Measurements from ENCODE around the gene HOXA10. TPM values are rescaled to one million over a fixed set of nuclear protein-coding genes. Genes with fewer than 3 reads are reported as not detected.
A peak's percentile ranks its signal among the peaks of the same experiment; 100 is the strongest.

The HOXA10 gene
- total RNA-seq, 1 donor from 2014 or later: 0.12 TPM

DNA sequence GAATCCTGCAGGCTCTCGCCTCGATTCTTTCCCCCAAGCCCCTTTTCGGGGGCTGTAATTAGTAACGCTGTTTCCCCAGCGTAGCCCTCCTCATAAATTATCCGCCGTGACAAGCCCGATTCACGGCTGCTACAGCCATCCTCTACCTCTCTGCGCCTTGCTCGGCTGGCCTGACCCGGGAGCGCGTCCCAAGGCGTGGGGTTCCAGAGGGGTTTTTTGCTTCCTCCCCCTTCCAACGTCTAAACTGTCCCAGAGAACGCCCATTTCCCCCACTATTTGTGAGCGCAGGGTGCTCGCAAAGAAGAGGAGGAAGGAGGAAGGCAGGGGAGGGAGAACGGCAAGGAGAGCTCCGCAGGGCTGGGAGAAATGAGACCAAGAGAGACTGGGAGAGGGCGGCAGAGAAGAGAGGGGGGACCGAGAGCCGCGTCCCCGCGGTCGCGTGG, 31.5 kb downstream of the HOXA10 start:
- H3K36me3 Mint-ChIP-seq (ENCODE audit: low read depth): peaks cover 3% of the 10 kb centered on the region
- TF ChIP-seq, protein P1, sequence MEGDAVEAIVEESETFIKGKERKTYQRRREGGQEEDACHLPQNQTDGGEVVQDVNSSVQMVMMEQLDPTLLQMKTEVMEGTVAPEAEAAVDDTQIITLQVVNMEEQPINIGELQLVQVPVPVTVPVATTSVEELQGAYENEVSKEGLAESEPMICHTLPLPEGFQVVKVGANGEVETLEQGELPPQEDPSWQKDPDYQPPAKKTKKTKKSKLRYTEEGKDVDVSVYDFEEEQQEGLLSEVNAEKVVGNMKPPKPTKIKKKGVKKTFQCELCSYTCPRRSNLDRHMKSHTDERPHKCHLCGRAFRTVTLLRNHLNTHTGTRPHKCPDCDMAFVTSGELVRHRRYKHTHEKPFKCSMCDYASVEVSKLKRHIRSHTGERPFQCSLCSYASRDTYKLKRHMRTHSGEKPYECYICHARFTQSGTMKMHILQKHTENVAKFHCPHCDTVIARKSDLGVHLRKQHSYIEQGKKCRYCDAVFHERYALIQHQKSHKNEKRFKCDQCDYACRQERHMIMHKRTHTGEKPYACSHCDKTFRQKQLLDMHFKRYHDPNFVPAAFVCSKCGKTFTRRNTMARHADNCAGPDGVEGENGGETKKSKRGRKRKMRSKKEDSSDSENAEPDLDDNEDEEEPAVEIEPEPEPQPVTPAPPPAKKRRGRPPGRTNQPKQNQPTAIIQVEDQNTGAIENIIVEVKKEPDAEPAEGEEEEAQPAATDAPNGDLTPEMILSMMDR (IDR thresholded peaks at IDR 0.05): no peak
- peak overlapping the region; percentile 51 for H3K4me3 Mint-ChIP-seq (ENCODE audit: unreplicated experiment)
- DNase-seq (ENCODE audit: low spot score): no peak
- no peak overlapping the region for H3K27ac Mint-ChIP-seq (ENCODE audit: unreplicated experiment)
- H3K9me3 Mint-ChIP-seq (ENCODE audit: low read depth): peaks cover 2% of the 10 kb centered on the region
- H3K4me1 Mint-ChIP-seq (ENCODE audit: low read depth): peaks cover 10% of the 10 kb centered on the region
- H3K27me3 Mint-ChIP-seq (ENCODE audit: low read depth): peaks cover 86% of the 10 kb centered on the region

DNA sequence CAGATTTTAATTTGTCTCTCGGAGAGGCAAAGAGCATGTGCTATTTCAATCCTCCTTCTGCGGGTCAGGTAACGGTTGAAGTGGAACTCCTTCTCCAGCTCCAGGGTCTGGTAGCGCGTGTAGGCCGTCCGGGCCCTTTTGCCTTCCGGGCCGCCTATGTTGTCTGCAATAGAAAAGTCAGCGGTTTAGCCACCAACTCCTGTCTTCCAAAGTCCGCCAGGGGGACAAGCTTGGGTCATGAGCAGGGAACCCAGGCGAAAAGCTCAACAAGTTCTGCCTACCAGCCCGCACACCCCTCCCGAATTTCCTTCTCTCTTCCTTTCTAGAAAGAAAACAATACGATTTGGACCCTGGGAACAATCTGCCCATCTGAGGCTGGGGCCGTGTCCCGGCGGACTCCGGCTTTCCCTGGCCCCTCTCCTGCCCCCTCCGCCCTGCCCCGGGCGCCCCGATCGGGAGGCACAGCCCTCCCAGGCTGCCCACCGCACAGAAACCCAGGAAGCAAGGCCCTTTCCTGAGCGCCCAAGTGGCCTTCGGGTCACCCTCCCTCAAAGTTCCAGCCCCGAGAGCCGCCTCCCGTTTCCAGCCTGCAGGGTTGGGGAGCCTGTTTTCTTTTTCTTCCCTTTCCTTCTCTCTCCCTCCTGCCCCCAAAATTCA, 32.1 kb downstream of the HOXA10 start:
- peaks cover 2% of the 10 kb centered on the region for H3K9me3 Mint-ChIP-seq (ENCODE audit: low read depth)
- H3K27ac Mint-ChIP-seq (ENCODE audit: unreplicated experiment): no peak overlapping the region
- H3K4me1 Mint-ChIP-seq (ENCODE audit: low read depth): peaks cover 10% of the 10 kb centered on the region
- DNase-seq (ENCODE audit: low spot score): no peak
- TF ChIP-seq, protein P1 (IDR thresholded peaks at IDR 0.05): no peak
- H3K27me3 Mint-ChIP-seq (ENCODE audit: low read depth): peaks cover 86% of the 10 kb centered on the region
- no peak overlapping the region for H3K4me3 Mint-ChIP-seq (ENCODE audit: unreplicated experiment)
- H3K36me3 Mint-ChIP-seq (ENCODE audit: low read depth): peaks cover 3% of the 10 kb centered on the region

DNA sequence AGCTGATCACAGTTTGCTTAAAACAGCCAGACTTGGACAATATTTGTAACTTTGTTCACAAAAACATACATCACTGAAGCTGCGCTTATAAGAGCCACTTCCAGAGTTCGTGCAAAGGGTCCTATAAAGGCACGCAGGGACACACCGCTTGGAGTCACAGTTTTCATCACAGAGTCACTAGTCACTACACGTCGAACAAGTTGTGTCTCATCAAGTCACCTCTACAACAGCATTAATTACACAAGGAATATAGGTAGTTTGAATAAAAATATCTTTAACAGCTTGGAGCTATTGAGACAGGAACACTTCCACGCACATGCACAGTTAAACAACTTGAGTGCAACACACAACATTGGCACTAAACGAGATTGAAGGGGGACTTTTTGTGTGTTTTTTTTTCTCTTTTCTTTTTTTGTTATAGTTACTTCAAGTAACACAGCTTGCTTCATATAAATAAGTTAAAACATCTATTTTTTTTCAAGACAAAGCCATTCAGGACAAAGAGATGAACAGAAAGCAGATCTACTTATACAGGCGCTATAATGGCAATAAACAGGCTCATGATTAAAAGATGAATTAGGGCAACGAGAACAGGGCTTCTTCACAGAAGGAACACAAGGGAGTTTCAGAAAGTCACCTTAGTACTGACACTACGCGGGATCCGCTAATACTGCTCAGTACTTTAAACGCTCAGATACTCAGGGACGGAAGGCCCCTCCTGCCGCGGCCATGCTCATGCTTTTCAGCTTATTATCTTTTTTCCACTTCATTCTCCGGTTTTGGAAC, 32.8 kb downstream of the HOXA10 start:
- Mint-ChIP-seq H3K27ac (ENCODE audit: unreplicated experiment) (no peak overlapping the region), H3K4me1 (ENCODE audit: low read depth) (peaks cover 10% of the 10 kb centered on the region), H3K27me3 (ENCODE audit: low read depth) (peaks cover 86% of the 10 kb centered on the region), H3K36me3 (ENCODE audit: low read depth) (peaks cover 3% of the 10 kb centered on the region), H3K4me3 (ENCODE audit: unreplicated experiment) (no peak overlapping the region), H3K9me3 (ENCODE audit: low read depth) (no peaks in the 10 kb centered on the region)
- no peak for DNase-seq (ENCODE audit: low spot score)
- TF ChIP-seq, protein P1 (IDR thresholded peaks at IDR 0.05): no peak

DNA sequence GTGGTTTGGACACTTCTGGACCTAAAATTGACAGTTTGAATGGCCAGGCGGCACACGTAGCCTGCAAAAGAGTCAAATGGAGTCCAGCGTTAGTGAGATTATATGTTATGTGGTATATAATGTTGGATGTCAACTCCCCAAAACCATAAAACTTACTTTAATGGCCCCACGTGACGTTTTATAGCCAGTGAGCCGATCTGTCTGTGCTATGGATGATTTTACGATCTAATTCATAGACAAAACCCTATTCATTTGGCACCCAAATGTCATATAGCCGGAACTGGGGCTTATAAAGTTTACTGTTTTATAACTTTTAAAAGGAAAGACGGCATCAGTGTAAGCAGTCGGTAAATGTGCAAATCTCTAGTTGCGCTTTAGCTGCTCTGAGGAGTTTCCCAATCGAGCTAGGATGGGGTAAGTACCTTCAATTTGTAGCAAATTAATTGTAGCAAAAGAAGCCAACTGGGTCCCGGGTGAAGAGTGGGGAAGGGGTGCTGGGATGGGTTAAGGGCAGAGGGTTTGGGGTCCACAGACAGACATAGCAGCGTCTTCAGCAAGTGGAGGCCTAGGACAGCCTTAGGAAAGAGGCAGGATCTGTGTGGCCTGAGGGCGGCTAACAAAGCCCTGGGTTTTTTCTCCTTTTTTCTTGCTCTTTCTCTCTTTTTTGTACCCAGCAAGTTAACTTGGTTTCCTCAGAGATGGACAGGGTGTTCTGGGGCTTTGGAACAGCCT, 33.8 kb downstream of the HOXA10 start:
- no peak for DNase-seq (ENCODE audit: low spot score)
- no peak overlapping the region for H3K4me3 Mint-ChIP-seq (ENCODE audit: unreplicated experiment)

More for the DNA sequence above, 33.8 kb downstream of the HOXA10 start:
- Mint-ChIP-seq H3K27me3 (ENCODE audit: low read depth) (peaks cover 86% of the 10 kb centered on the region), H3K36me3 (ENCODE audit: low read depth) (peaks cover 1% of the 10 kb centered on the region), H3K4me1 (ENCODE audit: low read depth) (peaks cover 10% of the 10 kb centered on the region), H3K27ac (ENCODE audit: unreplicated experiment) (no peak overlapping the region), H3K9me3 (ENCODE audit: low read depth) (no peaks in the 10 kb centered on the region)
- TF ChIP-seq, protein P1 (IDR thresholded peaks at IDR 0.05): no peak

All from chondrocyte (in vitro differentiated cells).